WTC11 (cell line): ENCODE results near the gene TIAM2. TPM values are rescaled to one million over a fixed set of nuclear protein-coding genes. Genes with fewer than 3 reads are reported as not detected.

Experiments
- ATAC-seq: fragments of 200-7000 bp; cut with Tn5 transposase; 2 replicates; pipeline ENCODE4 v1.10.0; 2021; ENCODE audit warnings: mild to moderate bottlenecking, moderate library complexity
- CTCF ChIA-PET: fragments of 300-600 bp; sonication (Branson Sonifier 250); formaldehyde crosslinking; loops from one replicate; lab custom pipeline; 2021; ENCODE audit warnings: antibody characterized with exemption; lab: Charles Lee
- POLR2A ChIA-PET: fragments of 350-600 bp; sonication (Branson Sonifier 250); formaldehyde crosslinking; loops from one replicate; lab custom pipeline; 2021; ENCODE audit warnings: antibody characterized with exemption; lab: Charles Lee
- DNase-seq: peaks from one replicate; pipeline ENCODE4 v3.0.0; 2021; ENCODE audit warnings: low spot score
- H3K27ac Mint-ChIP-seq: 2 replicates; pipeline ENCODE4 v1.8.0; 2021; ENCODE audit warnings: mixed read lengths
- H3K27me3 Mint-ChIP-seq: 2 replicates; pipeline ENCODE4 v1.8.0; 2021; ENCODE audit warnings: low read depth, mild to moderate bottlenecking, moderate library complexity, mixed read lengths
- H3K36me3 Mint-ChIP-seq: 2 replicates; pipeline ENCODE4 v1.8.0; 2021; ENCODE audit warnings: mixed read lengths
- H3K4me1 Mint-ChIP-seq: 2 replicates; pipeline ENCODE4 v1.8.0; 2022; ENCODE audit warnings: mixed read lengths
- H3K4me3 Mint-ChIP-seq: 2 replicates; pipeline ENCODE4 v1.8.0; 2021; ENCODE audit warnings: mild to moderate bottlenecking, moderate library complexity, mixed read lengths
- H3K9me3 Mint-ChIP-seq: 2 replicates; pipeline ENCODE4 v1.8.0; 2021; ENCODE audit warnings: mixed read lengths
- ARID4B ChIP-seq: sonication (generic); formaldehyde crosslinking; IDR thresholded peaks from 2 replicates; pipeline ENCODE4 v1.8.0; 2023; ENCODE audit warnings: missing genetic modification reagents, mild to moderate bottlenecking, borderline replicate concordance
- CDX4 ChIP-seq: fragments of 250-450 bp; sonication (Bioruptor Pico); IDR thresholded peaks from 2 replicates; pipeline ENCODE4 v1.9.0; 2021; ENCODE audit warnings: moderate library complexity, mild to moderate bottlenecking, inconsistent platforms, borderline replicate concordance
- CTCF ChIP-seq: fragments of 200-600 bp; IDR thresholded peaks from 2 replicates; pipeline ENCODE4 v1.8.0; 2022; ENCODE audit warnings: antibody characterized with exemption
- ELF4 ChIP-seq: sonication (generic); formaldehyde crosslinking; IDR thresholded peaks from 2 replicates; pipeline ENCODE4 v1.8.1; 2022; ENCODE audit warnings: low read depth, mild to moderate bottlenecking, moderate library complexity, missing genetic modification reagents
- ESRRA ChIP-seq: sonication (generic); formaldehyde crosslinking; IDR thresholded peaks from 2 replicates; pipeline ENCODE4 v1.8.1; 2022; ENCODE audit warnings: mild to moderate bottlenecking, missing genetic modification reagents, borderline replicate concordance
- FOXJ3 ChIP-seq: sonication (generic); formaldehyde crosslinking; IDR thresholded peaks from 2 replicates; pipeline ENCODE4 v1.9.0; 2021; ENCODE audit warnings: missing genetic modification reagents, mild to moderate bottlenecking, borderline replicate concordance
- GABPB1 ChIP-seq: sonication (generic); formaldehyde crosslinking; IDR thresholded peaks from 2 replicates; pipeline ENCODE4 v1.8.1; 2023; ENCODE audit warnings: mild to moderate bottlenecking, missing genetic modification reagents
- HMGA2 ChIP-seq: fragments of 250-450 bp; sonication (Bioruptor Pico); IDR thresholded peaks from 2 replicates; pipeline ENCODE4 v1.4.0; 2021; ENCODE audit warnings: mild to moderate bottlenecking, moderate library complexity
- NFATC4 ChIP-seq: fragments of 250-450 bp; sonication (Bioruptor Pico); IDR thresholded peaks from 2 replicates; pipeline ENCODE4 v1.9.0; 2021; ENCODE audit warnings: mild to moderate bottlenecking
- PRRX2 ChIP-seq: fragments of 250-450 bp; sonication (Bioruptor Pico); IDR thresholded peaks from 2 replicates; pipeline ENCODE4 v1.8.0; 2021; ENCODE audit warnings: mild to moderate bottlenecking
- SOX15 ChIP-seq: fragments of 250-450 bp; sonication (Bioruptor Pico); IDR thresholded peaks from 2 replicates; pipeline ENCODE4 v1.9.0; 2021; ENCODE audit warnings: mild to moderate bottlenecking
- ZNF232 ChIP-seq: sonication (generic); formaldehyde crosslinking; IDR thresholded peaks from 2 replicates; pipeline ENCODE4 v1.8.0; 2022; ENCODE audit warnings: mild to moderate bottlenecking, missing genetic modification reagents
- ZNF532 ChIP-seq: fragments of 250-450 bp; sonication (Bioruptor Pico); IDR thresholded peaks from 2 replicates; pipeline ENCODE4 v1.9.0; 2021; ENCODE audit warnings: mild to moderate bottlenecking, borderline replicate concordance
- ZNF671 ChIP-seq: fragments of 250-450 bp; sonication (Bioruptor Pico); IDR thresholded peaks from 2 replicates; pipeline ENCODE4 v1.8.0; 2021; ENCODE audit warnings: mild to moderate bottlenecking
- total RNA-seq: library from RNA; stranded (reverse); gene quantifications from 3 replicates; pipeline ENCODE4 v1.2.3, GENCODE V29; 2021

Gene TIAM2
- total RNA-seq, 1 experiment from 2014 or later, result 15.1 TPM

GRCh38 chr6:155241966-155242365 is 246.9 kb downstream of the TIAM2 start:
- H3K27ac Mint-ChIP-seq, result no peak overlapping the region
- DNase-seq, result no peak

GRCh38 chr6:155244434-155244833 is 249.3 kb downstream of the TIAM2 start:
- Mint-ChIP-seq H3K36me3 (peaks cover 45% of the 10 kb centered on the region), H3K9me3 (peaks cover 6% of the 10 kb centered on the region), H3K27ac (no peak overlapping the region), H3K4me3 (no peak overlapping the region), H3K27me3 (no peaks in the 10 kb centered on the region; the same call in 1 of the 2 replicates), H3K4me1 (peaks cover 4% of the 10 kb centered on the region; the same call in 1 of the 2 replicates)
- no peak for ATAC-seq
- POLR2A ChIA-PET, result no interaction called here
- DNase-seq, result no peak
- TF ChIP-seq NFATC4 (CRISPR knock-in tag), result no peak
- no peak for TF ChIP-seq ZNF532 (CRISPR knock-in tag)
- no peak for TF ChIP-seq CTCF
- CTCF ChIA-PET, result interaction anchor here (1.0 to 1.1 kb wide), 2 partner anchors 67 to 376 kb away, joined by 3 read pairs; no protein-coding TSS in a partner anchor

More at GRCh38 chr6:155241966-155242365, 246.9 kb downstream of the TIAM2 start:
- ChIA-PET CTCF (no interaction called here), POLR2A (no interaction called here)
- peaks cover 30% of the 10 kb centered on the region for H3K9me3 Mint-ChIP-seq
- H3K4me3 Mint-ChIP-seq, result no peak overlapping the region
- no peak for ATAC-seq
- H3K4me1 Mint-ChIP-seq, result no peaks in the 10 kb centered on the region
- TF ChIP-seq ZNF671 (CRISPR knock-in tag) (no peak), ARID4B (CRISPR knock-in tag) (no peak), ZNF232 (CRISPR knock-in tag) (no peak), CDX4 (CRISPR knock-in tag) (no peak), PRRX2 (no peak), GABPB1 (CRISPR knock-in tag) (no peak)
- peaks cover 3% of the 10 kb centered on the region; the same call in 1 of the 2 replicates for H3K27me3 Mint-ChIP-seq
- H3K36me3 Mint-ChIP-seq, result peaks cover 62% of the 10 kb centered on the region

GRCh38 chr6:155245193-155245592 is 250.1 kb downstream of the TIAM2 start:
- ATAC-seq (no peak), DNase-seq (no peak)
- POLR2A ChIA-PET, result no interaction called here
- no peaks in the 10 kb centered on the region for H3K9me3 Mint-ChIP-seq
- CTCF ChIA-PET, result interaction anchor here (0.5 to 1.4 kb wide), 2 partner anchors 11 to 21 kb away, joined by 3 to 4 read pairs; no protein-coding TSS in a partner anchor
- peaks cover 4% of the 10 kb centered on the region; the same call in 1 of the 2 replicates for H3K4me1 Mint-ChIP-seq
- H3K36me3 Mint-ChIP-seq, result peaks cover 40% of the 10 kb centered on the region
- H3K27ac Mint-ChIP-seq, result no peak overlapping the region
- H3K27me3 Mint-ChIP-seq, result no peaks in the 10 kb centered on the region; the same call in 1 of the 2 replicates
- H3K4me3 Mint-ChIP-seq, result no peak overlapping the region
- TF ChIP-seq ARID4B (CRISPR knock-in tag), result no peak
- no peak for TF ChIP-seq ELF4 (CRISPR knock-in tag)
- TF ChIP-seq SOX15 (CRISPR knock-in tag), result no peak
- no peak for TF ChIP-seq HMGA2
- TF ChIP-seq FOXJ3 (CRISPR knock-in tag), result no peak
- TF ChIP-seq ESRRA, result no peak
